Measurements from ENCODE around the gene PXDC1. TPM values are rescaled to one million over a fixed set of nuclear protein-coding genes. Genes with fewer than 3 reads are reported as not detected.

Gene PXDC1
- total RNA-seq, 1 experiment from 2014 or later, result 6.3 TPM

DNA sequence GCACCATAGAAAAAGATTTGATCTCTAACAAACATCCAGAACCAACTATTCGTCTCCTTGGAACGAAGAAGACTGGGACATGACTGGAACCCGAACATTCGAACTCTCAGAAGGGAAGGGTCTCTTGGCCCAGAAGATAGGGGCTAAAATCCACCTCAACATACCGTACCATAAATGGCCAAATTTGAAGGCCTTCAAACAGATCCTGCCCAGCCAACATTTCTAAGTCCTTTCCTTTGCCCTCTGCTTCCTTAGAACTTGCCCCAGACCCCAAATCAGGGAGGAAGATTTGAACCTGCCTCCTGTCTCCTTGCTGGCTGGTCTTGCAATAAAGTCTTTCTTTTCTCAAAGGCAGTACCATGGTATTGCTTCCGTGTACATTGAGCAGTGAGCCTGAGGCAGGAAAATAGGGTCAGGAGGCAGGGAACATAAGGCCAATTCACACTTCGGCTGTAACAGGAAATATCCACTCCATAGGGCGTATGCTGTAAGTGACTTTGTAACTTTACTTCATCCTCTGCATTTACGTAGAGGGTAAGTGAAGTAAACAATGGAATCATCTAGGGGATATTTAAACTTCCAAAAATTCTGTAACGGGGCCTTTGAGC is 1.8 kb upstream of the PXDC1 start:
- no peak overlapping the region for H3K9ac ChIP-seq (ENCODE audit: low read length)
- H2AFZ ChIP-seq (ENCODE audit: low read depth, low read length, poor library complexity, severe bottlenecking), result no peak overlapping the region
- POLR2A ChIA-PET, result no interaction called here
- H3K9me3 ChIP-seq (ENCODE audit: control insufficient read depth in 1 of 2, insufficient read depth in 1 of 2, low read depth in 1 of 2, low read length in 2 of 2), result no peaks in the 10 kb centered on the region
- H3K27me3 ChIP-seq (ENCODE audit: insufficient read depth, low read length), result no peaks in the 10 kb centered on the region
- CTCF ChIA-PET, result no interaction called here
- DNase-seq (ENCODE audit: low read depth, low spot score) (no peak), ATAC-seq (no peak)
- peaks cover 12 to 43% of the 10 kb centered on the region in 2 experiments; a peak in 3 of 4 replicates for H3K4me1 ChIP-seq (ENCODE audit: control insufficient read depth in 1 of 2, insufficient read depth in 2 of 2, low read length in 2 of 2)
- no peaks in the 10 kb centered on the region for H3K9me2 ChIP-seq (ENCODE audit: insufficient read depth)
- no peak overlapping the region for H3K27ac ChIP-seq (ENCODE audit: low read depth, low read length)
- no peaks in the 10 kb centered on the region for H4K20me1 ChIP-seq (ENCODE audit: insufficient read depth)
- intact Hi-C loops (cut with micrococcal nuclease), result no loop called here
- RAD21 ChIA-PET (ENCODE audit: low non-redundant PET in 1 of 2, low total read pairs in 2 of 2, uncharacterized antibody in 2 of 2, unreplicated experiment in 2 of 2), result no interaction called here
- H3K4me2 ChIP-seq (ENCODE audit: low read length), result no peak overlapping the region
- TF ChIP-seq RAD21 (IDR thresholded peaks at IDR 0.05; ENCODE audit: low read depth), result no peak
- no peak for TF ChIP-seq EZH2phosphoT487 (IDR thresholded peaks at IDR 0.05; ENCODE audit: borderline replicate concordance)
- TF ChIP-seq CEBPB (IDR thresholded peaks at IDR 0.05; ENCODE audit: low read depth), result no peak
- no peak for TF ChIP-seq YY1 (IDR thresholded peaks at IDR 0.05; ENCODE audit: extremely low read depth, insufficient replicate concordance, low read depth, low read length)
- TF ChIP-seq ZFX (IDR thresholded peaks at IDR 0.05), result no peak
- no peak for TF ChIP-seq SP1 (IDR thresholded peaks at IDR 0.05; ENCODE audit: low read depth)
- no peak for TF ChIP-seq EGR1 (IDR thresholded peaks at IDR 0.05; ENCODE audit: low read depth)
- no peak for TF ChIP-seq ELF1 (IDR thresholded peaks at IDR 0.05; ENCODE audit: borderline replicate concordance, low read depth)
- TF ChIP-seq EZH2 (IDR thresholded peaks at IDR 0.05), result no peak
- no peaks in the 10 kb centered on the region for H3K36me3 ChIP-seq (ENCODE audit: control insufficient read depth in 1 of 2, insufficient read depth in 2 of 2, low read length in 2 of 2)
- H3K79me2 ChIP-seq (ENCODE audit: insufficient read depth, low read length), result peaks cover 4% of the 10 kb centered on the region; the same call in 1 of the 2 replicates
- BruUV-seq (replicated peaks), result TSS peak; percentile 52
- no peak overlapping the region for H3K4me3 ChIP-seq (replicated peaks in 1 of 2; ENCODE audit: low read depth in 1 of 2, low read length in 2 of 2)

DNA sequence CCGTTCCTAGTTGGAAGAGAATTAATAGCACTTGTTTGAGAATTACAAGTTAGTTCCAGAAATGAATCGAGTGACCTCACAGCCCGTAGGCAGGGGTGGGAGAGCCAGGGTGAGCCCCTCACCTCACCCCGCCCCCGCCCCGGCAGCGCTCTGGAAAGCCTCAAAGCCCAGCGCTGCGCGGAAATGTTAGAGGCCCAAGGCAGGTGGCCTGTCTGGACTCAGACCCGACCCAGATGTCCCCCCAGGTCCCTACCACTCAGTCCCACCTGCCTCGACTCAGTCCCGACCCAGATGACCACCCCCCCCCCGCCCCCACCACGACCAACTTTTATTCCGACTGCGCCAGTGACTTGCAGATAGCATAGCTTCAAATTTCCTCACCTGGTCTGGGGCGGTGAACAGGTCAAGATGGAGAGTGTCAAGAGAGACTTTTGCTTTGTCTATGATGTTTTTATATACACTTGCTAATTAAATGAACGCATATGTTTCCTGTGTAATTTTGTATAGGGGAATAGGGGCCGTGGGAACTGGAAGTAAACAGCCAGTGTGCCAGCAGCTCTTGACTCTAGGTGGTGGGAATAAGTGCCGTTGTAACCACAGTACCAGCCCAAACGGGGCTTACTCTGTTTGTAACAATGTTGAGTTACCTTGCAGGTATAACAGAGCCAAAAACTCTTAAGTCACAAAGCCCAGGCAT is 1.2 kb upstream of the PXDC1 start:
- Histone ChIP-seq H3K27me3 (ENCODE audit: insufficient read depth, low read length) (no peaks in the 10 kb centered on the region), H3K79me2 (ENCODE audit: insufficient read depth, low read length) (peaks cover 6% of the 10 kb centered on the region; the same call in 1 of the 2 replicates), H4K20me1 (ENCODE audit: insufficient read depth) (no peaks in the 10 kb centered on the region), H3K4me2 (ENCODE audit: low read length) (peak overlapping the region; percentile 95), H3K9ac (ENCODE audit: low read length) (peak overlapping the region; percentile 68), H3K9me2 (ENCODE audit: insufficient read depth) (no peaks in the 10 kb centered on the region), H3K36me3 (ENCODE audit: control insufficient read depth in 1 of 2, insufficient read depth in 2 of 2, low read length in 2 of 2) (no peaks in the 10 kb centered on the region), H2AFZ (ENCODE audit: low read depth, low read length, poor library complexity, severe bottlenecking) (peak overlapping the region; percentile 61), H3K27ac (ENCODE audit: low read depth, low read length) (peak overlapping the region; percentile 46; the same call in 1 of the 2 replicates), H3K9me3 (ENCODE audit: control insufficient read depth in 1 of 2, insufficient read depth in 1 of 2, low read depth in 1 of 2, low read length in 2 of 2) (no peaks in the 10 kb centered on the region), H3K4me3 (replicated peaks in 1 of 2; ENCODE audit: low read depth in 1 of 2, low read length in 2 of 2) (peak overlapping the region; percentile 47 to 65), H3K4me1 (ENCODE audit: control insufficient read depth in 1 of 2, insufficient read depth in 2 of 2, low read length in 2 of 2) (peaks cover 12 to 47% of the 10 kb centered on the region in 2 experiments; a peak in 3 of 4 replicates)
- no TSS peak for BruUV-seq (replicated peaks)
- intact Hi-C loops (cut with micrococcal nuclease), result no loop called here
- DNase-seq (ENCODE audit: low read depth, low spot score) (no peak), ATAC-seq (no peak)
- RAD21 ChIA-PET (ENCODE audit: low non-redundant PET in 1 of 2, low total read pairs in 2 of 2, uncharacterized antibody in 2 of 2, unreplicated experiment in 2 of 2), result no interaction called here
- POLR2A ChIA-PET, result no interaction called here
- CTCF ChIA-PET, result no interaction called here
- no peak for TF ChIP-seq SP1 (IDR thresholded peaks at IDR 0.05; ENCODE audit: low read depth)
- TF ChIP-seq CTCF (IDR thresholded peaks at IDR 0.05 in 2 of 3, conservative IDR thresholded peaks at IDR 0.05 in 1 of 3; ENCODE audit: borderline replicate concordance in 1 of 3, insufficient read depth in 1 of 3, low read depth in 2 of 3, low read length in 2 of 3), result no peak
- no peak for TF ChIP-seq YY1 (IDR thresholded peaks at IDR 0.05; ENCODE audit: extremely low read depth, insufficient replicate concordance, low read depth, low read length)
- no peak for TF ChIP-seq EZH2 (IDR thresholded peaks at IDR 0.05)
- TF ChIP-seq FOSL1 (IDR thresholded peaks at IDR 0.05; ENCODE audit: low read depth), result no peak
- no peak for TF ChIP-seq EZH2phosphoT487 (IDR thresholded peaks at IDR 0.05; ENCODE audit: borderline replicate concordance)
- no peak for TF ChIP-seq SIN3A (IDR thresholded peaks at IDR 0.05; ENCODE audit: low read depth)
- TF ChIP-seq EGR1 (IDR thresholded peaks at IDR 0.05; ENCODE audit: low read depth), result no peak
- TF ChIP-seq RAD21 (IDR thresholded peaks at IDR 0.05; ENCODE audit: low read depth), result no peak
- TF ChIP-seq TCF7L2 (IDR thresholded peaks at IDR 0.05; ENCODE audit: borderline replicate concordance, extremely low read depth, insufficient read depth, insufficient read length), result no peak
- TF ChIP-seq, protein P1, sequence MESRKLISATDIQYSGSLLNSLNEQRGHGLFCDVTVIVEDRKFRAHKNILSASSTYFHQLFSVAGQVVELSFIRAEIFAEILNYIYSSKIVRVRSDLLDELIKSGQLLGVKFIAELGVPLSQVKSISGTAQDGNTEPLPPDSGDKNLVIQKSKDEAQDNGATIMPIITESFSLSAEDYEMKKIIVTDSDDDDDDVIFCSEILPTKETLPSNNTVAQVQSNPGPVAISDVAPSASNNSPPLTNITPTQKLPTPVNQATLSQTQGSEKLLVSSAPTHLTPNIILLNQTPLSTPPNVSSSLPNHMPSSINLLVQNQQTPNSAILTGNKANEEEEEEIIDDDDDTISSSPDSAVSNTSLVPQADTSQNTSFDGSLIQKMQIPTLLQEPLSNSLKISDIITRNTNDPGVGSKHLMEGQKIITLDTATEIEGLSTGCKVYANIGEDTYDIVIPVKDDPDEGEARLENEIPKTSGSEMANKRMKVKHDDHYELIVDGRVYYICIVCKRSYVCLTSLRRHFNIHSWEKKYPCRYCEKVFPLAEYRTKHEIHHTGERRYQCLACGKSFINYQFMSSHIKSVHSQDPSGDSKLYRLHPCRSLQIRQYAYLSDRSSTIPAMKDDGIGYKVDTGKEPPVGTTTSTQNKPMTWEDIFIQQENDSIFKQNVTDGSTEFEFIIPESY (IDR thresholded peaks at IDR 0.05; ENCODE audit: extremely low read depth, insufficient replicate concordance, low read length), result no peak
- TF ChIP-seq CBX3 (IDR thresholded peaks at IDR 0.05; ENCODE audit: low read depth), result no peak
